Left ventricle myocardium superior (tissue), 1 donor: ENCODE measurements around the gene MAP4K1. TPM values are rescaled to one million over a fixed set of nuclear protein-coding genes. Genes with fewer than 3 reads are reported as not detected.

Experiments used
- ATAC-seq: fragments of 200-7000 bp; cut with Tn5 transposase; one replicate; pipeline ENCODE4 v1.9.1; 2020; ENCODE audit warnings: mild to moderate bottlenecking, moderate library complexity
- DNase-seq: peaks from one replicate; pipeline ENCODE4 v3.0.0-alpha.2; 2020
- intact Hi-C: fragments of 100-400 bp; cut with micrococcal nuclease; formaldehyde crosslinking; loops from one replicate; pipeline ENCODE4 v1.11.0; 2022
- long read RNA-seq: library from polyadenylated mRNA; unstranded; transcript quantifications from one replicate; pipeline ENCODE4 v2.0.0, GENCODE V29; 2021
- total RNA-seq: library from RNA; stranded (reverse); fragmentation: NEBNext Ultra II Directional; extraction: Animal tissue kit (Norgen Biotek cat#: 25700); gene quantifications from one replicate; pipeline ENCODE4 v1.2.1, GENCODE V29; 2021
- donor health status: DM: no; HTN: yes; CAD: no; lungs with severe emphysema.

Gene MAP4K1
- total RNA-seq, result 1.8 TPM
- long read RNA-seq, partial matches to known transcripts, result 1 of 1 reads
- long read RNA-seq, other reads (novel, unspliced or antisense), result 0 of 1 reads

DNA sequence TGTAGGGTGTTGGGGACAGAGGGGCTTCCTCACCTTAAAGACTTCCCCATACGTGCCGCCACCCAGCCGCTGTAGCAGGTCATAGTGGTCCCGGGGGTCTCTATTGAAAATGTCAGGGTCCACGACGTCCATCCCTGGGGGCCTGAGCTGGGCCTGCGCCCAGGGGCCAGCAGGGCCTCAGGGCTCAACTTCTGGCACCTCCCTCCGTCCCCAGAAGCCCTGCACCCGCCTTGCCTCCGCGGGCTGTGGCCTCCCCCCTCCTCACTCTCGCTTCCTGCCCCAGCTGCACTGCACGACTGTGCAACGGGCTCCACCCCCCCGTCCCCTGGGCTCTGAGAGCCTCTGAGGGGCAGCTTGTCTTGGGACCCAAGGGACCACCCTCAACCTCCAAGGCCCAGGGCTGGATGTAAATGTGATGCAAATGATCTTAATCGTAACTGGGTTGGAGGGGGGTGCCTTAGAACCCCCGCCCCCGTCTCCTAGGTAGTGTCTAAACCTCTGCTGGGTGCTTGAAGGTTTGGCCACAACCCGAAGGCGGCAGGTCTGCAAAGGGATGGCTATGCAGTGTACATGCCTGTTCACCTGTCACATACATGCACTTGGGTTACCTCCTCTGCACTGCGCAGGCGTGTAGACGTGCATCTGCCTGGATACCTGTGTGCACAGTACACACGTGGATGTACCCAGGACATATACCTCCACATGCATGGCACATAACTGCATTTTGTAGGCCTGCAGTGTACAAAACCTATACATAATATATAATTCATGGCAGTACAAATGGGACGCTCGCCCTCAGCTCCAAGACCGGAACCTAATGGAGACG, at the start of gene MAP4K1:
MAP4K1 (minus strand) TSS at position 190 of the 826 bp plus-strand sequence; CDS start at position 132, 58 bp downstream.
- peak; percentile 19 for ATAC-seq
- intact Hi-C loops, result no loop called here

DNA sequence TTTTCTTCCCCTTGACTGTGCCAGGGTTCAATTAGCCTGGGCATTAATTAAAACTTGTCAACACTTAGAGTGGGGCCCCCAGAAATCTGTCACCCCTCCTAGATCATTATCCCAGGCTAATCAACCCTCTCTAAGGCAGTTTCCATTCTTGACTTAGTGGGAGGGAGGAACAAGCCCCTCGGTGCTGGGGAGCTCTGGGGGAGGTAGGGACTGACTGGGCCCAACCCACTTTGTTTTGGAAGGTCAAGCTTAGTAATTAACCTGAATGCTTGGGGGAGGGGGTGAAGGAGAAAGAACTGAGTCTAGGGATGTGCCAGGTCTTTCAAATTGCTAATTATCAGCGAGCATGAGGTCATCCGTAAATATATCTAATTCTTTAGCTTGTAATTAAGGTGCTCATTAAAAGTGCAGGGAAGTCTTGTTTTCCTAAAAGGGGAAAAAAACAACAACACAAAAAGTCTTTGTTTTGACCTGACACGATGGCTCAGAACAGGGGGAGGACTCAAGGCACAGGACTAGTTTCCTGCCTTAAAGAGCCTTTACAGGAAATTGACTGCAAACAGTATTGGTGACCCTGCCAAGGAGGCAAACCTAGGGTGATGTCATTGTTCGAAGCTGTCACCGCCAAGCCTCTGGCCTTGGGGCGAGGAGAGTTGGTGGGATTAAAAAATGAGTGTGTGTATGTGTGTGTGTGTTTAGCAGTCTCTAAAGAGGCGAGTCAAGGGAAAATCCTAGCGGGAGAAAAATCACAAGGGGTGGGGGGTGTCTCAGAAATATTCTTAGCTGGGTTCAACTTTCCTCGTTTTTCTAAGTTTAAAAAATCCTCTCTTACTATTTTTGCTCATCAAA, 49.1 kb upstream of the MAP4K1 start:
- DNase-seq, result peak; percentile 47
- intact Hi-C loops, result no loop called here
- ATAC-seq, result peak; percentile 12

More for the DNA sequence above, at the start of gene MAP4K1:
- DNase-seq, result peak; percentile 68

DNA sequence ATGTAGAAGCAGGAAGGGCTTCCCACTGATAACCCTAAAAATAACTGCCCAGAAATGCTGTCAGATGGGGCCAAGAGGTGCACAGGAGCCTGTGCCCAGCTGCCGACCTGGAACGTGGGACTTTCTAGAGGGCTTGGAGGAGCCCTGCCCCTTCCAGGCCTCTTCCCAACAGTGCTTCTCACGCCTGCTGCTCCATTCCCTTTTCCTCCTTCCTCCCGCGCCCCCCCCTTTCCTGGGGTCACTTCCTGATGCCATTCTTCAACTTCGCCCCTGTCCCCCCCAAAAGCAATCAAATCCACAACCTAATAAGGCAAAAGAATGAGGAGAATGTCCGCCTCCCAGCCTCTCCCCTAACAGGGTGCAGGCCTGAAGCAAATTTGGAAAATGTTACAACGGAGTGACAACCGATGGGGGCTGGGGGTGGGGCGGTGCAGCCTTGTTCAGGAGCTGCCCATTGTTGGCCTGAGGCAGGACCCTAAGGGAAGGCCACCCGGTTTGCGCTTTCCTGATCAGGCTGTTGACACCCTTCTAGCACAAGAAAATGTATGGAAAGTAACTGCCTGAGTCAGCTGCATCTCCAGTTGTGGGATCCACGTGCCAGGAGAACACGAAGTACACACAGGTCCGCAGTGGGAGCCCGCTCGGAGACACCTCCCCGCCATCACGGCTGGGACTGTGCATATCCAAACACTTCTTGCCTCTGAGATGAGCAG, 48.4 kb upstream of the MAP4K1 start:
- intact Hi-C loops, result no loop called here
- ATAC-seq (peak; percentile 60), DNase-seq (peak; percentile 74)

DNA sequence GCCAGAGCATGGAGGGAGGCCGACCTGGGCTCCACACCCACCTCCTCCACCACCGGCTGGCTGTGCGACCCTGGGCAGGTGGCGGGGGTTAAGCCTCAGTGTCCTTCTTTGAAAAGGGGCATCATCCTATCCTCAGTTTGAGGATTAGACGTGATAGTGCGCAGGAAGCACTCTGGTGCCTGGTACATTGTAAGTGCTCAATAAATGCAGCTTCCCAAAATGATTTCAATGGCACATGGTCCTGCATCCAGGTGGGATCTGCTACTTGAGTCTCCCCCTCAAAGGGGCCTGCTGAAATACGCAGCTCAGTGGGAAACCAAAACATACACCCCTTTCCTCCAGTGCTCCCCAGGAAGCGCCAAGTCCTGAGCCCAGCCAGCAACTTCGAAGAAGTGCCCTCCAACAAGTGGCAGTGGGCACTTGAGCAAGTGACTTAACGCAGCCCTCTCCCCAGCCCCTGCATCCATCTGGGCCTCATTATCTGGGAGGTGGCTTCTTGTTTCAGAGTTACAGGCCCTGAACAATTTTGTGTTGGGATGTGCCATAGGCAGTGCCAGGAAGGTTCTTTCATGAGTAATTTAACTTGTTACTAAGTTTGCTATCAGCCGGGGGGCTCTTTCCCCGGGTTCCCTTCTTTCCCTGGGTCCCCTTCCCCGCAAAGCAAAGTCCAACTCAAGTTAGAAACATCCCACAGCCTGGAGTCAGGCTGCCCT, 47.6 kb upstream of the MAP4K1 start:
- DNase-seq (no peak), ATAC-seq (no peak)
- intact Hi-C loops, result no loop called here

DNA sequence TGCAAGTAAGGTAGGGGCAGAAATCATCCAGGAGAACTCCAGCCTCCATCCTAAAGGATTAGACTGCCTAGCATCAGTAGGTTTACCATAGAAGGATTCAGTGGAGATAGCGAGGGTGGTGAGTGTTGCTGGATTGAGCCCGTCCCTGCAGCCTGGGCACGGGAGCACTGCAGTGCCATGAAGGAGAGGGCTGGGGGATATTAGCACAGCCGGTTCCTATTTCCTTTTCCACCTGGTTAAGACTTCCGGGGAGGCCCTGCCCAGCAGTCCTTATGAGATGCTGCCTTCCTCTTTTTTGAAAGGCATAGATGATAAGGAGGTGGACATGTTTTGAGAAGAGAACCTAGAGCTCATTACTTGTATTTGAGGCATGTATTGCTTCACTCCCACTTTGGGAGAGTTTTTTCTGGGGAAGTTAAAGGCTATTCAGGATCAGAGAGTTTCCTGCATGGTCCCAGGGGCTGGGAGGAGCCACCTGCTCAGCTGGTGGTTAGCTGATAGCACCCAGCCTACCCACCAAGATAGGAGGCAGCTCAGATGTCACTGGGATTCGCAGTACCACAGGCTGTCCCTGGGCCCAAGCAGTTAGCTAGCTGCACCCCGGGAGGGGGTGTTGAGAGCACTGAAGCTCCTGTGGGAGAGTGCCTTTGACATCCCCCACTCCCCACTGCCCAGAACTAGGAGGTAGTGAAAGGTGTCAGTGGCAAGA, 46.9 kb upstream of the MAP4K1 start:
- intact Hi-C loops, result no loop called here
- DNase-seq (peak; percentile 58), ATAC-seq (peak; percentile 49)

DNA sequence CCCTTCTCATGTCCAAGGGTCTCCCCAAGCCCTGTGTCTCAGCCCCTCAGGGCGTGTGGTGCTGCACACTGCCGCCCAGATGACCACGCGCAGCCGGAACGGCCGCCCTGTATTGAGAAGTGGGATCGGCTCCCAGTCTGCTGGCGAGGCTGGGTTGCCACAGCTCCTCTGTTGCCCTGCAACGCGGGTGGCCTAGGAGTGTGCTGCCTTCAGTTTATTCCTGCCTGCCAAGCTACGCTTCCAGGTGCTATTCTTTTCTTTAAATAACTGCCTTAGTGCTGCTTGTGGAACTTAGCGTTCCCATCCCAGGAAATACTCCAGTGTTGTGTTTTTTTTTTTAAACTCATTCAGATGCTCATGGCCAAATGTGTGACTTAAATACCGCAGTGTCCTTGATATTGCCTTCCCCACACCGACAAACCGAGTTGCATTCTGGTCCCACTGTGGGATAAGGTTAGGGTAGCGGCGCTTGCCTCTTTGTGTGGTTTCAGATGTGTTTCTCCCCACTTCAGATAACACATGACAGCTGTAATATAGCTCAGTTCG, 46.3 kb upstream of the MAP4K1 start:
- peak; percentile 71 for ATAC-seq
- intact Hi-C loops, result no loop called here
- DNase-seq, result peak; percentile 84

DNA sequence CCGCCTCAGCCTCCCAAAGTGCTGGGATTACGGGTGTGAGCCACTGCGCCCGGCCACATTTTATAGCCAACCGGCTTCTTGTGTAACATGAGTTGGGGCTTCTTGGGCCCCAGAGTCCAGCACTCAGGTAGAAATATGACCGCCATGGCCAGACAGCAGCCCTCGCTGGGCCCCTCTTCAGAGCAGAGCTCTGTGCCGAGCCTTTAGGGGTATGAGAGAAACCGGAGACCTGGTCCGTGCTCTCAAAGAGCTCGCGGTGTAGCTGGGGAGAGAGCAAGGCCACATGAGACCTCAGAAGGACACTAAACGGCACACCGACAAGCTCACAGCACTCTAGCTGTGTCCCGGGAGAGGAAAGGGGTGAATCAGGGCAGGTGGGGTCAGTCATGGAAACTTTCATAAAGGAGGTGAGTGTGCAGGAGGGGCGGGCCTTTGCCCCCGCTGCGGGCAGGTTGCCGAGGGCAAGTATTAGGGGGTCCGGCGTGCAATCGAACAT, 45.5 kb upstream of the MAP4K1 start:
- ATAC-seq, result peak; percentile 1
- DNase-seq, result no peak
- intact Hi-C loops, result no loop called here

DNA sequence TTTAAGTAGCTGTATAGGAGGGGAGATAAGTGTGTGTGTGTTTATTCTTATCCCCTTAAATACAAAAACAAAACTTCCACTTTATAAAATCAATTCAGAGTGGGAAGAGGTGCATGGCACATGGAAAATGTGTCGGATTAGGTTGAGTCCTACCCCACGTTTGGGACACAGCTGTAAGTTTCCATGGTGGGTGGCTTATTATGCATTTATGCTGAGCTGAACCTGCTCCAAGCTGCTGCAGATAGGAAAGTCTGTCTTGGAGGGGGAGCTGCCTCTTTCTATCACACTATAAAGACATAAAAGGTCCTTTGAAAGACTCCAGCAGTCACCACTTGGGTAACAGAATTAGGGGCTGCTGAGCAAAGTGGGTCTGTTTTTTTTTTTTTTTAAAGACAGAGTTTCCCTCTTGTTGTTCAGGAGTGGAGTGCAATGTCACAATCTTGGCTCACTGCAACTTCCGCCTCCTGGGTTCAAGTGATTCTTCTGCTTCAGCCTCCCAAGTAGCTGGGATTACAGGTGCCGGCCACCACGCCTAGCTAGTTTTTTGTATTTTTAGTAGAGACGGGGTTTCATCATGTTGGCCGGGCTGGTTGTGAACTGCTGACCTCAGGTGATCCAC, 44.9 kb upstream of the MAP4K1 start:
- ATAC-seq, result no peak
- intact Hi-C loops, result no loop called here
- DNase-seq, result no peak

DNA sequence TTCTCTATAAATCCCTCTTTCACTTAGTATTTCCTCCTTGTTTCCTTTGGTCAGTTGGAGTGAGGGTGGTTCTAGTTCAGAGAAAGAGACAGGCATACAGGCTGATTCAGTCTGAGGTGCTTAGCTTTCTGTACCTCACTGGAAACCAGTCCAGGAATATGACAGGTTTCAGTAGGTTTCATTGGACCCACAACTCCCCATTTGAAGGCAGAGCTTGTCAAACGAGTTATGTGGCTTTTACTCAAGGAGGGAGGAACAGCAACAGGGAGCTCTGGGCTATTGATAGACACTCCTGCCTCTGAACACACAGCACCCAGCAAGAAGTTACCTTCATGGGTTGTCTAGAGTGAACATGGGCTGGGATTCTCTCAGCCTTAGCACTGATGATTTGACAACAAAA, 44.2 kb upstream of the MAP4K1 start:
- intact Hi-C loops, result no loop called here
- no peak for ATAC-seq
- DNase-seq, result no peak

DNA sequence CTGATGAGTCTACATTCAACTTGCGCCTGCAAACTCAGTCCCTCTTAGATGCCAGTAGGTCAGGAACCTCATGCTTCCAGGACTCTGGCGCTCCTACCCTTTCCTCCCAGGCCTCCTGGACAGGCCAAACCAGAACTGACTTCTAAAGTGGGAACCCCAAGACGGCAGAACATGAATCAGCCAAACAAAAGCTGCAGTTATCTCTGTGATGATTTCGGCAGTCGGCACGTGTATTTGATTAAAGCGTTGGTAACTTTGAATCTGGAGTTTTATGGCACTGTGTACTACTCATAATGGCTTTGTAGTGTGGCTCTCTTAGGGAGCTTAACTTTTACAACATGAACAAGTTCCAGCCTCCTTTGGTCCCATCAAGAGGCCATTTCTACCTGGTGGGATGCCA, 43.4 kb upstream of the MAP4K1 start:
- ATAC-seq (no peak), DNase-seq (no peak)
- intact Hi-C loops, result no loop called here

DNA sequence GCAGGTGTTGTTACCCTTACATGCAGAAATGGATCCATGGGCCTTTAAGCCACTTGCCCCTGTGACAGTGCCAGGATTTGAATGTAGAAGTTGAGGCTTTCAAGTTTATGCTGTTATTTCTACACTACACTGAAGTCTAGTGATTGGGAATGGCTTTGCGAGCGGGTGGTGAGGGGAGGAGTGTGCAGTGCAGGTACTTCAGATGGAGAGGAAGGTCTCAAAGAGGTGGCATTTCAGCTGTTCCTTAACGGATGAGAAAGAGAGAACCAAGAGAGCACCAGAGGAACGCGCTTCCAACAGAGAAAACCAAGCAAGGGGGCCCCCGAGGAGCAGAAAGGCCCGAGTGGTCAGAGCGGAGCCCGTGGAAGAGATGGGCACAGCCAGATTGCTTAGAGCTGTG, 43.0 kb upstream of the MAP4K1 start:
- intact Hi-C loops, result no loop called here
- no peak for ATAC-seq
- DNase-seq, result no peak

DNA sequence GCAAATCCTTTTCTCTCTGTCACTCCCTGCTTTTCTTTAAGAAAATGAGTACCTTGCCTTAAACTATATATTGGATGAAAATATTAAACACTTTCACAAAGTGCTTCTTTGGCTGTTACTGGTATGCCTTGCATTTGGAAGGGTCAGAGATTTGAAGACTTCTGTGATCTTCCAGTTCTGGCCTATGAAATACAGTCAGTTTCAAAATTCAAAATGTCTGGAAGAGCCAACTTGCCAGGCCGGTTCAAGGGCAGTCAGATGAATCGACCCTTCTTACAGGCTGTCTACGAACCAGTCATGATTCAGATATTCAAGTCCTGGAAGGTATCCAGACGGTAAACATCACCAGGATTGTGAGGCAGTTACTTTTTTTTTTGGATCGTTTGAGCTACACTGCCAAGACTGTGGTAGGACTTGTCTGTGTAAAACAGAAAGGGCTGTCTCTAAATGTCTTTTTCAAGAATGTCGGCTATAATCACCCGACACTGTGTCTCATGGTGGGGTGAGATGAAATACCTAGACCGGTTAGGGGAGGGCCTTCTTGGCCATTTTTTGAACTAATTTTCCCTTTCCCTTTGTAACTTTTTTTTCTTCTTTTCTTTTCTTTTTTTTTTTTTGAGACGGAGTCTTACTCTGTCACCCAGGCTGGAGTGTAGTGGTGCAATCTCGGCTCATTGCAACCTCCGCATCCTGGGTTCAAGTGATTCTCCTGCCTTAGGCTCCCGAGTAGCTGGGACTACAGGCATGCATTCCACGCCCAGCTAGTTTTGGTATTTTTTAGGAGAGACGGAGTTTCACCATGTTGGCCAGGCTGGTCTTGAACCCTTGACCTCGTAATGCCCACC, 40.9 kb upstream of the MAP4K1 start:
- DNase-seq, result no peak
- intact Hi-C loops, result loop anchor here (10.0 kb wide), 2 partner anchors 46 to 176 kb away; partner anchors contain the start of gene ECH1
- ATAC-seq, result peak; percentile 72

DNA sequence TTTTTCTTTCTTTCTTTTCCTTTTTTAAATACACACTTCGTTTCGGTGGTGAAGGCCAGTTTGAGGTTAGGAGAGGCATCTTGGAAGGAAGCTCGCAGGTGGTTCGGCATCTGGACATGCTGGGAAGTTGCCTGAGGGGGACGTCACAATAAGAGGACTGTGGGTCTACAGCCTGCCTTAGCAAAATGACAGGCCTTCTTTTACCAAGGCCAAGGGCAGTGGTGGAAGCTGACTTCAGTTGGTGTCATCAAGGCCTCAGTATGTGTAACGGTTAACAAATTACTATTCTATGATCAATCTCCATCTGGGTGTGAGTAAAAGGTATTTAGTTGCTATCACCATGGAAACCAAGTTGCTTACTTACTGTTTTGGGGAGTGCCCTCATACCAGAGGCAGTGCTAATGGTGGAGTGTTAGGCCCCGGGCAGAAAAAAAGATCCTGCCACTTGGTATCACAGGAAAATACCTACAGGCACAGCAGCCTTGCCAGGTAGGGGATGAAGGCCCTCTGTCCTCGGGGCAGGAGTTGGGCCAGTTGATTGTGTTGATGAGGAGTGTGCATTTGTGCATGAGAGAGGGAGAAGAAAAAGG, 40.0 kb upstream of the MAP4K1 start:
- DNase-seq, result no peak
- intact Hi-C loops, result loop anchor here (10.0 kb wide), 2 partner anchors 47 to 177 kb away; partner anchors contain the start of gene ECH1
- ATAC-seq, result no peak

DNA sequence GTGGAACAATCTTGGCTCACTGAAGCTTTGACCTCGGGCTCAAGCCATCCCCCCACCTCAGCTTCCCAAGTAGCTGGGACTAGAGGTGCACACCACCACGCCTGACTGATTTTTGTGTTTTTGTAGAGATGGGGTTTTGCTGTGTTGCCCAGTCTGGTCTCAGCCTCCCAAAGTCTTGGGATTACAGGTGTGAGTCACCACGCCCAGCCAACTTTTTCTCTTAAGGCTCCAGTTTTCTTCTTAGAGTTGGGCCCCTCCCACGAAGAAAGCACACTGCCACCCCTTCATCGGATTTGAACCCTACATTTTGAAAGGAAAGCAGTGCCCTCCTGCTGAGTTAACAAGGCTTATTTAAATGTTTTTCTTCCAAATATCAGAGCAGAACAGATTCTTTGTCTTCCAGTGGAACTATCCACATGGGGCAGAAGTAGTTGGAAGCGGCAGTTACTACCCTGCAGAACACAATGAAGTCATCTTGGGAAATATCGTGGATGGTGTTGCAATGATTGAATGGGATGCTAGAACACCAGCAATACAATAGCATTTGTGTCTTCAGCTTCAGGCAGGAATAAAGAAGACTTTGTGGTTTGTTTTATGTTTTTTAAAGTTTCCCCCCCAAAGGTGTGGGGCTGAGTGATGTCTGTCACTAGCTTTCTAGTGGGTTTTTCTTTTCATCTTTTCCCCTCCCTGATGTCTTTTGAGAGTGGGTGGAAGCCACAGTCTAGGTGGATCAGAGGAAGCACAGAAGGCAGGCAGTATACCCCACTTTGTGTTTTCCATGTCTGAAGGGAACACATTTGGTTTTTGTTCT, 38.6 kb upstream of the MAP4K1 start:
- DNase-seq (no peak), ATAC-seq (peak; percentile 13)
- intact Hi-C loops, result loop anchor here (10.0 kb wide), 2 partner anchors 48 to 178 kb away; partner anchors contain the start of gene ECH1
